Loucy (cell line): ENCODE results near the gene TXNDC17.
"Not testable (repeated sequence)": the region's sequence is repeated elsewhere in the genome, so short reads cannot be mapped to it uniquely, and the experiment has no call there.

Experiments used
- H2AFZ ChIP-seq: fragments of 200-600 bp; sonication (generic); 2 replicates; pipeline ENCODE4 v1.6.0; 2016; ENCODE audit warnings: antibody characterized with exemption, mild to moderate bottlenecking, low read length, moderate library complexity
- H3F3A ChIP-seq: fragments of 200-600 bp; 2 replicates; pipeline ENCODE4 v1.6.0; 2016; ENCODE audit warnings: antibody characterized with exemption, low read depth, mild to moderate bottlenecking
- H3K27me3 ChIP-seq: fragments of 200-600 bp; sonication (generic); 2 replicates; pipeline ENCODE4 v1.6.1; 2014; ENCODE audit warnings: low read length, mild to moderate bottlenecking; ENCODE audit not compliant: insufficient read depth, poor library complexity, severe bottlenecking
- H3K36me3 ChIP-seq: fragments of 200-600 bp; sonication (generic); 2 replicates; pipeline ENCODE4 v1.6.1; 2016; ENCODE audit warnings: low read length; ENCODE audit not compliant: insufficient read depth
- H3K4me1 ChIP-seq: fragments of 200-600 bp; sonication (generic); 2 replicates; pipeline ENCODE4 v1.5.1; 2014; ENCODE audit warnings: low read length, mild to moderate bottlenecking; ENCODE audit not compliant: insufficient read depth, poor library complexity, severe bottlenecking
- H3K4me2 ChIP-seq: fragments of 200-600 bp; sonication (generic); 2 replicates; pipeline ENCODE4 v1.6.0; 2014; ENCODE audit warnings: antibody characterized with exemption, low read length, low read depth, mild to moderate bottlenecking; ENCODE audit not compliant: poor library complexity, severe bottlenecking
- H3K4me3 ChIP-seq: fragments of 200-600 bp; sonication (generic); 2 replicates; pipeline ENCODE4 v1.5.1; 2014; ENCODE audit warnings: low read length, mild to moderate bottlenecking, mixed read lengths; ENCODE audit not compliant: poor library complexity, severe bottlenecking
- H3K79me2 ChIP-seq: fragments of 200-600 bp; sonication (generic); 2 replicates; pipeline ENCODE4 v1.6.1; 2014; ENCODE audit warnings: low read length; ENCODE audit not compliant: insufficient read depth
- H3K9ac ChIP-seq: fragments of 200-600 bp; sonication (generic); 2 replicates; pipeline ENCODE4 v1.6.0; 2014; ENCODE audit warnings: mild to moderate bottlenecking, low read depth, low read length, moderate library complexity; ENCODE audit not compliant: poor library complexity, severe bottlenecking
- H3K9me2 ChIP-seq: fragments of 200-600 bp; sonication (generic); replicated peaks from 2 replicates; pipeline ENCODE4 v1.6.1; 2016; ENCODE audit warnings: low read depth, low read length, mixed read lengths
- H3K9me3 ChIP-seq: fragments of 200-600 bp; sonication (generic); 2 replicates; pipeline ENCODE4 v1.6.1; 2014; ENCODE audit warnings: mild to moderate bottlenecking, antibody characterized with exemption, low read length, low read depth; ENCODE audit not compliant: insufficient read depth
- H4K20me1 ChIP-seq: fragments of 200-600 bp; sonication (generic); 2 replicates; pipeline ENCODE4 v1.6.0; 2014; ENCODE audit warnings: antibody characterized with exemption, low read length, mild to moderate bottlenecking; ENCODE audit not compliant: insufficient read depth, poor library complexity, severe bottlenecking
- CTCF ChIP-seq: fragments of 200-600 bp; sonication (generic); conservative IDR thresholded peaks from 2 replicates; pipeline ENCODE4 v1.5.1; 2014; ENCODE audit warnings: mild to moderate bottlenecking, antibody characterized with exemption, low read length
- EZH2phosphoT487 ChIP-seq: fragments of 200-600 bp; IDR thresholded peaks from 2 replicates; pipeline ENCODE4 v1.6.1; 2018; ENCODE audit warnings: antibody characterized with exemption, mild to moderate bottlenecking, moderate library complexity, borderline replicate concordance

Gene TXNDC17

GRCh38 chr17:6651354-6651918 is 10.6 kb downstream of the TXNDC17 start, which contains the start of the genes C17orf100 and MED31:
C17orf100 (plus strand) TSS chr17:6651762; CDS start chr17:6651914, 152 bp downstream.
MED31 (minus strand) TSS chr17:6651605; CDS start chr17:6651528, 77 bp downstream.
- Histone ChIP-seq H3K4me3 (peak within 1 kb of the TSS; percentile 99), H3K9ac (peak within 1 kb of the TSS; percentile 80), H2AFZ (peak within 1 kb of the TSS; percentile 69), H3K4me2 (peak within 1 kb of the TSS; percentile 93), H3K36me3 (no peaks in the 10 kb centered on the region), H3K9me2 (no peaks in the 10 kb centered on the region), H3F3A (peaks cover 9% of the 10 kb centered on the region), H3K27me3 (no peaks in the 10 kb centered on the region), H3K4me1 (peaks cover 19% of the 10 kb centered on the region), H3K9me3 (no peaks in the 10 kb centered on the region), H4K20me1 (peaks cover 36% of the 10 kb centered on the region), H3K79me2 (peaks cover 34% of the 10 kb centered on the region)
- no peak for TF ChIP-seq EZH2phosphoT487
- no peak for TF ChIP-seq CTCF

- H3K9me3 ChIP-seq = no peaks in the 10 kb centered on the region
- no peaks in the 10 kb centered on the region for H3K9me2 ChIP-seq
- peaks cover 34% of the 10 kb centered on the region for H3K79me2 ChIP-seq
- peaks cover 9% of the 10 kb centered on the region for H3F3A ChIP-seq
- H3K36me3 ChIP-seq = no peaks in the 10 kb centered on the region
- peak overlapping the region; percentile 23; the same call in 1 of the 2 replicates for H2AFZ ChIP-seq
- no peaks in the 10 kb centered on the region for H3K27me3 ChIP-seq
- no peak for TF ChIP-seq EZH2phosphoT487
- no peak for TF ChIP-seq CTCF
- H3K9ac ChIP-seq = peak overlapping the region; percentile 80
- H3K4me2 ChIP-seq = peak overlapping the region; percentile 93
- H4K20me1 ChIP-seq = peaks cover 36% of the 10 kb centered on the region
- peaks cover 19% of the 10 kb centered on the region for H3K4me1 ChIP-seq
- peak overlapping the region; percentile 99 for H3K4me3 ChIP-seq
Measured at GRCh38 chr17:6651919-6652452, 11.1 kb downstream of the TXNDC17 start.

- Histone ChIP-seq H3K9ac (no peak overlapping the region), H3K4me3 (no peak overlapping the region), H4K20me1 (peaks cover 9% of the 10 kb centered on the region), H3K4me1 (peaks cover 5% of the 10 kb centered on the region), H2AFZ (no peak overlapping the region), H3K36me3 (no peaks in the 10 kb centered on the region), H3K27me3 (no peaks in the 10 kb centered on the region), H3K9me3 (no peaks in the 10 kb centered on the region), H3K9me2 (no peaks in the 10 kb centered on the region), H3K4me2 (no peak overlapping the region), H3F3A (peaks cover 9% of the 10 kb centered on the region), H3K79me2 (peaks cover 10% of the 10 kb centered on the region)
- no peak for TF ChIP-seq EZH2phosphoT487
- no peak for TF ChIP-seq CTCF
Measured at GRCh38 chr17:6654841-6655731, 14.2 kb downstream of the TXNDC17 start.

GRCh38 chr17:6655732-6656361 is 15.0 kb downstream of the TXNDC17 start:
- H4K20me1 ChIP-seq, H3K9me2 ChIP-seq, H3K27me3 ChIP-seq, H3K4me1 ChIP-seq, H3K9ac ChIP-seq, H3K36me3 ChIP-seq, H3F3A ChIP-seq, H3K9me3 ChIP-seq, H3K79me2 ChIP-seq, H3K4me2 ChIP-seq, H2AFZ ChIP-seq: not testable (repeated sequence)
- peak overlapping the region; percentile 48 for H3K4me3 ChIP-seq
